Measurements from ENCODE around the gene IL3RA. TPM values are rescaled to one million over a fixed set of nuclear protein-coding genes. Genes with fewer than 3 reads are reported as not detected.
"Not testable (repeated sequence)": the region's sequence is repeated elsewhere in the genome, so short reads cannot be mapped to it uniquely, and the experiment has no call there.

Gene IL3RA
- total and polyA plus RNA-seq, 8 donors, result 2.4 to 10.1 (median 4.5) TPM; not detected in 1

DNA sequence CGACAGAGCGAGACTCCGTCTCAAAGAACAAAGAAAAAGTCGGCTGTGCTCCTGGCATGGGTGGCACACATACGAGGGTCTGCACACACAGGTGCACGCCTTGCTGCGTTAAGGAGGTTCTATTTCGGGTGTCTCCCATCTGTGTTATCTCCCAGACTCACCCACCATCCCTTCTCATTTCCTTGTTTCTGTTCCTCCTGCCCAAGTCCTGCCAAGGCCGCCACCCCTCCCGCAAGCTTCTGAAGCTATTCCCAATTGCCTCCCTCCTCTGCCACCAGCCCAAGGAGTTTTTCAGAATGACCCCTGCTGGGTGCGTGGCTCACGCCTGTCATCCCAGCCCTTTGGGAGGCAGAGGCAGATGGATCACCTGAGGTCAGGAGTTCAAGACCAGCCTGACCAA, 6.0 kb upstream of the IL3RA start:
- no peak for DNase-seq
- intact Hi-C loops (cut with DNase I; ENCODE audit: low total_unique reads), result no loop called here
- H3K27ac ChIP-seq, result no peak overlapping the region
- WGBS, 5 donors, result 61 to 79% (median 69%) methylated on average over 12 of the region's 12 CpGs
- H3K4me3 ChIP-seq, result no peak overlapping the region
- H3K36me3 ChIP-seq, result no peaks in the 10 kb centered on the region
- no peak for TF ChIP-seq EP300 (IDR thresholded peaks at IDR 0.05)
- TF ChIP-seq POLR2AphosphoS5 (IDR thresholded peaks at IDR 0.05), result no peak
- no peaks in the 10 kb centered on the region for H3K9me3 ChIP-seq
- peaks cover 0 to 25% (median 0%) of the 10 kb centered on the region in 3 donors for H3K27me3 ChIP-seq
- no peaks in the 10 kb centered on the region for H3K4me1 ChIP-seq

GRCh38 chrX:1332433-1332832, 4.2 kb upstream of the IL3RA start:
- H3K4me3 ChIP-seq; H3K27ac ChIP-seq; H3K9me3 ChIP-seq; DNase-seq; H3K36me3 ChIP-seq; intact Hi-C loops (cut with DNase I; ENCODE audit: low total_unique reads): not testable (repeated sequence)
- 77 to 95% (median 84%) methylated on average over 4 of the region's 4 CpGs for WGBS, 5 donors
- Histone ChIP-seq H3K4me1 (peaks cover 0 to 13% (median 0%) of the 10 kb centered on the region in 4 donors), H3K27me3 (peaks cover 0 to 25% (median 0%) of the 10 kb centered on the region in 3 donors)

GRCh38 chrX:1334854-1335253, 1.7 kb upstream of the IL3RA start:
- Histone ChIP-seq H3K36me3 (no peaks in the 10 kb centered on the region), H3K4me3 (no peak overlapping the region), H3K4me1 (peaks cover 0 to 13% (median 0%) of the 10 kb centered on the region in 4 donors), H3K27me3 (peaks cover 0 to 14% (median 0%) of the 10 kb centered on the region in 3 donors), H3K27ac (no peak overlapping the region), H3K9me3 (peaks cover 0 to 15% (median 9%) of the 10 kb centered on the region in 4 donors)
- DNase-seq, result no peak
- WGBS, 5 donors, result 30 to 53% (median 41%) methylated on average over 10 of the region's 10 CpGs
- TF ChIP-seq POLR2AphosphoS5 (IDR thresholded peaks at IDR 0.05) (no peak), EP300 (IDR thresholded peaks at IDR 0.05) (no peak)
- TF ChIP-seq, protein P1, sequence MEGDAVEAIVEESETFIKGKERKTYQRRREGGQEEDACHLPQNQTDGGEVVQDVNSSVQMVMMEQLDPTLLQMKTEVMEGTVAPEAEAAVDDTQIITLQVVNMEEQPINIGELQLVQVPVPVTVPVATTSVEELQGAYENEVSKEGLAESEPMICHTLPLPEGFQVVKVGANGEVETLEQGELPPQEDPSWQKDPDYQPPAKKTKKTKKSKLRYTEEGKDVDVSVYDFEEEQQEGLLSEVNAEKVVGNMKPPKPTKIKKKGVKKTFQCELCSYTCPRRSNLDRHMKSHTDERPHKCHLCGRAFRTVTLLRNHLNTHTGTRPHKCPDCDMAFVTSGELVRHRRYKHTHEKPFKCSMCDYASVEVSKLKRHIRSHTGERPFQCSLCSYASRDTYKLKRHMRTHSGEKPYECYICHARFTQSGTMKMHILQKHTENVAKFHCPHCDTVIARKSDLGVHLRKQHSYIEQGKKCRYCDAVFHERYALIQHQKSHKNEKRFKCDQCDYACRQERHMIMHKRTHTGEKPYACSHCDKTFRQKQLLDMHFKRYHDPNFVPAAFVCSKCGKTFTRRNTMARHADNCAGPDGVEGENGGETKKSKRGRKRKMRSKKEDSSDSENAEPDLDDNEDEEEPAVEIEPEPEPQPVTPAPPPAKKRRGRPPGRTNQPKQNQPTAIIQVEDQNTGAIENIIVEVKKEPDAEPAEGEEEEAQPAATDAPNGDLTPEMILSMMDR (IDR thresholded peaks at IDR 0.05), result no peak
- intact Hi-C loops (cut with DNase I; ENCODE audit: low total_unique reads), result no loop called here

DNA sequence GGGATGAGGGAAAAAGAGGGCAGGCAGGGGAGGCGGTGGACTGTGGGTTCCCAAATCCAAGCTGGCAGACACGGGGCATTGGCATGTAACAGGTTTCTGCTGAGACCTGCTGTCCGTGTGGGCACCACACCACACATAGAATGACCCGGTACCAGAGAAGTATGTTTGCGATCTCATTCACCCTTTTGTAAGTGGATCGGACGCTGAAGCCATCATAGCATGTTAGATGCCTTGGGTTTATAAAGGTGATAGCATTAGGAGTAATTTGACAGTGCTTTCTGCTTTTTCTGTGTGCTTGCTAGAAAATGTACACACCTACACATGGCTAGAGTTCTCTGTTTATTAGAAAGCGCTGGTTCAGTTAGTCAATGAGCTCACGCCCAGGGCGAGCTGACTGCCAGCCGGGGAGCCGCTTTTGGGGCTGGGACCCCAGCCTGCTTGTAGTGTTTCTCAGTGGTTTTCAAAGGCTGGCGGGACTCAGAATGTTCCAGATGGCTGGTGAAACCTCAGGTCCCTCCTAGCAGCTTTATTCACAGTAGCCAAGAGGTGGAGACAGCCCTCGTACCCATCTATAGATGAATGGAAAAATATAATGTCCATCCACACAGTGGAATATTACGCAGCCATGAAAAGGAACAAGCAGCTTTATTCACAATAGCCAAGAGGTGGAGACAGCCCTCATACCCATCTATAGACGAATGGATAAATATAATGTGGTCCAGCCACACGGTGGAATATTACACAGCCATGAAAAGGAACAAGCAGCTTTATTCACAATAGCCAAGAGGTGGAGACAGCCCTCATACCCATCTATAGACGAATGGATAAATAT, 579 bp downstream of the IL3RA start:
- intact Hi-C loops (cut with DNase I; ENCODE audit: low total_unique reads), result no loop called here
- peak overlapping the region; percentile 38 to 47 (median 42) for H3K4me3 ChIP-seq
- peaks cover 0 to 13% (median 0%) of the 10 kb centered on the region in 4 donors for H3K4me1 ChIP-seq
- H3K9me3 ChIP-seq, result peaks cover 0 to 15% (median 11%) of the 10 kb centered on the region in 4 donors
- TF ChIP-seq POLR2AphosphoS5 (IDR thresholded peaks at IDR 0.05) (no peak), POLR2A (IDR thresholded peaks at IDR 0.05) (no peak), EP300 (IDR thresholded peaks at IDR 0.05) (no peak)
- TF ChIP-seq, protein P1 (IDR thresholded peaks at IDR 0.05), result no peak
- peaks cover 0 to 5% (median 0%) of the 10 kb centered on the region in 4 donors for H3K36me3 ChIP-seq
- WGBS, 5 donors, result 59 to 66% (median 64%) methylated on average over 18 of the region's 18 CpGs
- no peak for DNase-seq
- H3K27ac ChIP-seq, result peak overlapping the region; percentile 46 to 73 (median 68)
- H3K27me3 ChIP-seq, result no peaks in the 10 kb centered on the region

GRCh38 chrX:1341545-1342184, 5.1 kb downstream of the IL3RA start:
- WGBS, 5 donors, result 79 to 85% (median 82%) methylated on average over 22 of the region's 22 CpGs
- H3K36me3 ChIP-seq, result peaks cover 0 to 5% (median 0%) of the 10 kb centered on the region in 4 donors
- H3K27ac ChIP-seq, result no peak overlapping the region
- peaks cover 0 to 6% (median 0%) of the 10 kb centered on the region in 4 donors for H3K4me1 ChIP-seq
- no peak overlapping the region for H3K4me3 ChIP-seq
- peaks cover 0 to 15% (median 11%) of the 10 kb centered on the region in 4 donors for H3K9me3 ChIP-seq
- TF ChIP-seq, protein P1 (IDR thresholded peaks at IDR 0.05), result no peak
- TF ChIP-seq POLR2A (IDR thresholded peaks at IDR 0.05) (no peak), POLR2AphosphoS5 (IDR thresholded peaks at IDR 0.05) (no peak), EP300 (IDR thresholded peaks at IDR 0.05) (no peak)
- intact Hi-C loops (cut with DNase I; ENCODE audit: low total_unique reads), result no loop called here
- H3K27me3 ChIP-seq, result no peaks in the 10 kb centered on the region
- DNase-seq, result no peak

- H3K4me1 ChIP-seq; H3K9me3 ChIP-seq; intact Hi-C loops (cut with DNase I; ENCODE audit: low total_unique reads); DNase-seq; H3K4me3 ChIP-seq; H3K27ac ChIP-seq; H3K27me3 ChIP-seq; H3K36me3 ChIP-seq: not testable (repeated sequence)
- WGBS, 5 donors, result 91 to 96% (median 95%) methylated on average over 15 of the region's 15 CpGs
Observed at GRCh38 chrX:1349606-1350005, 13.0 kb downstream of the IL3RA start.
